ENCODE results near the gene SIK3.

DNA sequence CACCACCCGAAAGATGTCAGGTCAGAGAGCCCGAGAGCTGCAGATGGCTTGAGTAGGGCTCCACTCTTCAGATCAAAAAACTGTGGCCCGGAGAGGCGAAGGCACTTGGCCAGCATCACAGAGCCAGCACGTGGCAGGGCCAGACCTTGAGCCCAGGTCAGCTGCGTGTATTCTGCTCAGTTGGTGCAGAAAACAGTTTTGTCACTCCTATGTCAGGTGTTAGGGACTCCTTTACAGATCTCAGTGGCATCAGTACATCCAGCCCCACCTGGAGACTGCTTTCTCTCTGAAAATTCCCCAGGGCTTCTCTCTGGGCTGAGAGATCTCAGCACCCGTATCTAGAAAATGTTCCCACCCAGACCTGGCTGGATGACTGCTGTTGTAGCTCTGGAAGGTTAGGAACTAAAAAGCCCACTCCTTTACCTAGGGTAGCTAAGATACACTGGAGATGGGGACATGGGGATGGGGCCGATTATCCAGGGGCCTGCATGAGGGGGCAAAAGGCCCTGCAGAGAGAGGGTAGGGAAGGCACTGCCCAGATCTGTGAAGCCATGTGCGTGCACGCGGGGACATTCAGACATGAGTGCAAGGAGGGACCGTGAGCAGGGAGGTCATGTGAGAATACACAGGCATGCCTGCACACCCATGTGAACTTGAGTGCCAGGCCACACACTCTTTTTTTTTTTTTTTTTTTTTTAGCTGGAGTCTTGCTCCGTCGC is 264.3 kb downstream of the SIK3 start:
- TF ChIP-seq CTCF (IDR thresholded peaks at IDR 0.05; ENCODE audit: low read length) (no peak), EZH2 (optimal IDR thresholded peaks at IDR 0.05; ENCODE audit: low read depth, low read length) (no peak), EZH2phosphoT487 (IDR thresholded peaks at IDR 0.05; ENCODE audit: low read length) (no peak)

Data from MM.1S (cell line).